Neuronal stem cell (in vitro differentiated cells): ENCODE results near the gene NBDY.
"Not testable (repeated sequence)": the region's sequence is repeated elsewhere in the genome, so short reads cannot be mapped to it uniquely, and the experiment has no call there.

Experiments
- DNase-seq: peaks from one replicate; pipeline ENCODE4 v3.0.0-alpha.2; 2013; ENCODE audit warnings: low spot score
- H2AFZ ChIP-seq: one replicate; pipeline ENCODE4 v1.6.1; 2013; ENCODE audit warnings: mild to moderate bottlenecking, low read length, inconsistent platforms
- H2AK5ac ChIP-seq: 2 replicates; pipeline ENCODE4 v1.6.1; 2013; ENCODE audit warnings: low read depth, mild to moderate bottlenecking, inconsistent platforms, low read length, moderate library complexity, mixed read lengths
- H2BK120ac ChIP-seq: 2 replicates; pipeline ENCODE4 v1.6.1; 2013; ENCODE audit warnings: low read depth, mild to moderate bottlenecking, inconsistent platforms, low read length, moderate library complexity, mixed read lengths
- H2BK12ac ChIP-seq: one replicate; pipeline ENCODE4 v1.6.1; 2013; ENCODE audit warnings: low read length, inconsistent platforms
- H2BK15ac ChIP-seq: 2 replicates; pipeline ENCODE4 v1.6.1; 2013; ENCODE audit warnings: mild to moderate bottlenecking, low read length, inconsistent platforms, mixed read lengths
- H2BK5ac ChIP-seq: one replicate; pipeline ENCODE4 v1.6.1; 2013; ENCODE audit warnings: inconsistent platforms, mild to moderate bottlenecking, low read length, moderate library complexity
- H3K14ac ChIP-seq: one replicate; pipeline ENCODE4 v1.6.1; 2013; ENCODE audit warnings: low read length, inconsistent platforms
- H3K18ac ChIP-seq: 2 replicates; pipeline ENCODE4 v1.6.1; 2013; ENCODE audit warnings: low read length, inconsistent platforms
- H3K23ac ChIP-seq: 2 replicates; pipeline ENCODE4 v1.6.1; 2013; ENCODE audit warnings: low read depth, mild to moderate bottlenecking, mixed read lengths, low read length, inconsistent platforms; ENCODE audit not compliant: poor library complexity
- H3K27ac ChIP-seq: replicated peaks from 3 replicates; pipeline ENCODE4 v1.5.1; 2013; ENCODE audit warnings: low read length, inconsistent platforms
- H3K27me3 ChIP-seq, 3 experiments: 2 replicates each; pipeline ENCODE4 v1.6.1; 2013; ENCODE audit warnings: low read length in 3 of 3, mild to moderate bottlenecking in 2 of 3, inconsistent platforms in 1 of 3, low read depth in 1 of 3, mixed read lengths in 1 of 3, moderate library complexity in 1 of 3; ENCODE audit not compliant: control insufficient read depth in 3 of 3, insufficient read depth in 3 of 3
- H3K36me3 ChIP-seq, 2 donors: replicated peaks in 1 of 2; 2 replicates each; pipeline ENCODE4 v1.6.1; 2013; ENCODE audit warnings: low read length in 2 of 2; ENCODE audit not compliant: control insufficient read depth in 2 of 2, insufficient read depth in 2 of 2
- H3K4ac ChIP-seq: 2 replicates; pipeline ENCODE4 v1.6.1; 2013; ENCODE audit warnings: inconsistent platforms, mild to moderate bottlenecking, low read length, moderate library complexity
- H3K4me1 ChIP-seq, 2 donors: 1 replicate in 1 of 2; 2 replicates in 1 of 2; pipeline ENCODE4 v1.6.1; 2013; ENCODE audit warnings: low read length in 2 of 2, low read depth in 1 of 2; ENCODE audit not compliant: control insufficient read depth in 2 of 2, insufficient read depth in 1 of 2
- H3K4me2 ChIP-seq: one replicate; pipeline ENCODE4 v1.6.1; 2013; ENCODE audit warnings: mild to moderate bottlenecking, low read length, inconsistent platforms; ENCODE audit not compliant: insufficient read depth, poor library complexity, severe bottlenecking
- H3K4me3 ChIP-seq, 2 donors: 2 replicates each; pipeline ENCODE4 v1.5.1; 2013; ENCODE audit warnings: low read length in 2 of 2, mild to moderate bottlenecking in 2 of 2, inconsistent platforms in 1 of 2, moderate library complexity in 1 of 2
- H3K79me1 ChIP-seq: one replicate; pipeline ENCODE4 v1.6.1; 2013; ENCODE audit warnings: low read depth, mild to moderate bottlenecking, inconsistent platforms, low read length, moderate library complexity
- H3K9ac ChIP-seq: one replicate; pipeline ENCODE4 v1.6.1; 2013; ENCODE audit warnings: mild to moderate bottlenecking, low read depth, low read length, inconsistent platforms; ENCODE audit not compliant: poor library complexity
- H3K9me3 ChIP-seq, 2 donors: replicated peaks in 1 of 2; 2 replicates each; pipeline versions ENCODE3 to v1.6.1; 2013; ENCODE audit warnings: low read length in 2 of 2, mild to moderate bottlenecking in 2 of 2, inconsistent platforms in 1 of 2, low read depth in 1 of 2, mixed read lengths in 1 of 2, moderate library complexity in 1 of 2; ENCODE audit not compliant: control insufficient read depth in 2 of 2, insufficient read depth in 1 of 2
- H4K8ac ChIP-seq: one replicate; pipeline ENCODE4 v1.6.1; 2013; ENCODE audit warnings: low read depth, mild to moderate bottlenecking, inconsistent platforms, low read length, moderate library complexity
- H4K91ac ChIP-seq: one replicate; pipeline ENCODE4 v1.6.1; 2013; ENCODE audit warnings: low read length, low read depth, mild to moderate bottlenecking, inconsistent platforms; ENCODE audit not compliant: poor library complexity
- WGBS, 2 donors: extraction: QIAGEN DNeasy Blood & Tissue Kit; methylation state at CpG; one replicate each; pipeline ENCODE4 v1.1.7; 2013; ENCODE audit warnings: missing lambda C conversion rate in 2 of 2, mixed read lengths in 1 of 2; ENCODE audit not compliant: insufficient read length in 2 of 2, insufficient replicate concordance in 1 of 2; ENCODE audit errors: extremely low coverage in 2 of 2; 5-methylcytosine and 5-hydroxymethylcytosine counted together

NBDY gene

GRCh38 chrX:56757327-56757726, 28.3 kb downstream of the NBDY start:
- Histone ChIP-seq H3K4ac (no peak overlapping the region), H2BK12ac (no peak overlapping the region), H3K23ac (no peak overlapping the region), H3K27ac (no peak overlapping the region), H3K79me1 (no peaks in the 10 kb centered on the region), H2BK5ac (no peak overlapping the region), H4K8ac (no peak overlapping the region), H2AFZ (no peak overlapping the region), H3K4me1 (no peaks in the 10 kb centered on the region), H3K4me2 (no peak overlapping the region), H2BK15ac (no peak overlapping the region), H3K18ac (no peak overlapping the region), H3K36me3 (peaks cover 0 to 15% of the 10 kb centered on the region in 2 donors), H2BK120ac (no peak overlapping the region), H3K4me3 (no peak overlapping the region), H4K91ac (no peak overlapping the region), H3K14ac (no peak overlapping the region), H3K27me3 (no peaks in the 10 kb centered on the region), H3K9ac (no peak overlapping the region), H2AK5ac (no peak overlapping the region), H3K9me3 (no peaks in the 10 kb centered on the region)
- no peak for DNase-seq
- WGBS, 2 donors: no CpG with 5 or more reads among the region's 7 CpGs

GRCh38 chrX:56758456-56758855, 29.4 kb downstream of the NBDY start:
- H3K4ac ChIP-seq: no peak overlapping the region
- WGBS, 2 donors: no CpG with 5 or more reads among the region's 4 CpGs

GRCh38 chrX:56759736-56760409, 30.8 kb downstream of the NBDY start:
- Histone ChIP-seq H3K4me1 (no peaks in the 10 kb centered on the region), H2BK5ac (no peak overlapping the region), H2BK120ac (no peak overlapping the region), H2BK15ac (no peak overlapping the region), H4K91ac (no peak overlapping the region), H2AFZ (no peak overlapping the region), H3K18ac (no peak overlapping the region), H3K4me3 (no peak overlapping the region), H3K4me2 (no peak overlapping the region), H3K36me3 (peaks cover 0 to 3% of the 10 kb centered on the region in 2 donors), H3K27ac (no peak overlapping the region), H4K8ac (no peak overlapping the region), H3K27me3 (no peaks in the 10 kb centered on the region), H2AK5ac (no peak overlapping the region), H3K9ac (no peak overlapping the region), H3K4ac (no peak overlapping the region), H3K79me1 (no peaks in the 10 kb centered on the region), H3K23ac (no peak overlapping the region), H3K9me3 (no peaks in the 10 kb centered on the region), H3K14ac (no peak overlapping the region), H2BK12ac (no peak overlapping the region)
- DNase-seq: no peak
- WGBS, 2 donors: no CpG with 5 or more reads among the region's 7 CpGs

More at GRCh38 chrX:56758456-56758855, 29.4 kb downstream of the NBDY start:
- Histone ChIP-seq H2BK15ac (no peak overlapping the region), H3K4me1 (no peaks in the 10 kb centered on the region), H3K9me3 (no peaks in the 10 kb centered on the region), H3K18ac (no peak overlapping the region), H4K8ac (no peak overlapping the region), H3K14ac (no peak overlapping the region), H4K91ac (no peak overlapping the region), H3K36me3 (peaks cover 0 to 10% of the 10 kb centered on the region in 2 donors), H3K79me1 (no peaks in the 10 kb centered on the region), H3K27me3 (no peaks in the 10 kb centered on the region), H2AK5ac (no peak overlapping the region), H2AFZ (no peak overlapping the region), H3K4me3 (no peak overlapping the region), H3K27ac (no peak overlapping the region), H2BK5ac (no peak overlapping the region), H2BK120ac (no peak overlapping the region), H3K23ac (no peak overlapping the region), H2BK12ac (no peak overlapping the region), H3K9ac (no peak overlapping the region), H3K4me2 (no peak overlapping the region)
- no peak for DNase-seq

GRCh38 chrX:56760410-56761124, 31.5 kb downstream of the NBDY start:
- not testable (repeated sequence) for H3K4me2 ChIP-seq, H2BK15ac ChIP-seq, H3K9me3 ChIP-seq, H3K27ac ChIP-seq, DNase-seq, H3K36me3 ChIP-seq, H3K4ac ChIP-seq, H4K91ac ChIP-seq, H2AFZ ChIP-seq, H3K27me3 ChIP-seq, H2BK5ac ChIP-seq, H3K79me1 ChIP-seq, H2AK5ac ChIP-seq, H4K8ac ChIP-seq, H3K9ac ChIP-seq, H3K14ac ChIP-seq, H2BK120ac ChIP-seq, H3K18ac ChIP-seq, H3K4me3 ChIP-seq, H3K23ac ChIP-seq, H2BK12ac ChIP-seq, H3K4me1 ChIP-seq
- WGBS, 2 donors: no CpG with 5 or more reads among the region's 15 CpGs
